Liver (tissue), 3 donors: Measurements from ENCODE around the gene SMPDL3B.
"Not testable (repeated sequence)": the region's sequence is repeated elsewhere in the genome, so short reads cannot be mapped to it uniquely, and the experiment has no call there.

Experiments used
- FOXA2 ChIP-seq: IDR thresholded peaks from 2 replicates; pipeline ENCODE4 v1.6.1; 2016; ENCODE audit warnings: antibody characterized with exemption
- GABPA ChIP-seq, 2 donors: IDR thresholded peaks in 1 of 2; conservative IDR thresholded peaks in 1 of 2; 2 replicates each; pipeline ENCODE4 v1.6.1; 2016; ENCODE audit warnings: antibody characterized with exemption in 2 of 2, mild to moderate bottlenecking in 1 of 2, moderate library complexity in 1 of 2
- JUND ChIP-seq, 2 donors: IDR thresholded peaks; 2 replicates each; pipeline ENCODE4 v1.6.1; 2016; ENCODE audit warnings: antibody characterized with exemption in 2 of 2
- RAD21 ChIP-seq, 2 donors: IDR thresholded peaks; 2 replicates each; pipeline ENCODE4 v1.6.1; 2016; ENCODE audit warnings: antibody characterized with exemption in 2 of 2, mild to moderate bottlenecking in 2 of 2
- SP1 ChIP-seq: IDR thresholded peaks from 2 replicates; pipeline ENCODE4 v1.6.1; 2018; ENCODE audit warnings: antibody characterized with exemption, mild to moderate bottlenecking
- TAF1 ChIP-seq: conservative IDR thresholded peaks from 2 replicates; pipeline ENCODE4 v1.6.1; 2016; ENCODE audit warnings: antibody characterized with exemption, mild to moderate bottlenecking
- YY1 ChIP-seq: IDR thresholded peaks from 2 replicates; pipeline ENCODE4 v1.6.1; 2016; ENCODE audit warnings: antibody characterized with exemption, mild to moderate bottlenecking
- TF ChIP-seq, protein P1 (sequence below): fragments of 150-350 bp; IDR thresholded peaks from 2 replicates; pipeline ENCODE4 v1.5.1; 2017; ENCODE audit warnings: improper control_type of control experiment, low read depth, low read length; ENCODE audit not compliant: missing input control
- TF ChIP-seq, protein P2 (sequence below): IDR thresholded peaks from 2 replicates; pipeline ENCODE4 v1.6.1; 2016; ENCODE audit warnings: antibody characterized with exemption
- TF ChIP-seq, protein P3 (sequence below): IDR thresholded peaks from 2 replicates; pipeline ENCODE4 v1.6.1; 2016; ENCODE audit warnings: antibody characterized with exemption
- donor health status: healthy.
- donor health status: healthy.

DNA sequence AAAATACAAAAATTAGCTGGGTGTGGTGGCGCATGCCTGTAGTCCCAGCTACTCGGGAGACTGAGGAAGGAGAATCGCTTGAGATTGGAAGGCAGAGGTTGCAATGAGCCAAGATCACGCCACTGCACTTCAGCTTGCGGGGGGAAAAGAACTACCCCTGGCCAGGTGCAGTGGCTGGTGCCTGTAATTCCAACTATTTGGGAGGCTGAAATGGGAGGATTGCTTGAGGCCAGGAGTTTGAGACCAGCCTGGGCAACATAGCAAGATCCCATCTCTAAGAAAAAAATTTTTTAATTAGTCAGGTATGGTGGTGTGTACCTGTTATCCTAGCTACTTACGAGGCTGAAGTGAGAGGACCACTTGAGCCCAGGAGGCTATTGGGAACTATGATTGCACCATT, 59.7 kb downstream of the SMPDL3B start:
- TF ChIP-seq RAD21 (IDR thresholded peaks at IDR 0.05); GABPA (IDR thresholded peaks at IDR 0.05 in 1 of 2, conservative IDR thresholded peaks at IDR 0.05 in 1 of 2); SP1; TAF1; JUND (IDR thresholded peaks at IDR 0.05); YY1; FOXA2: not testable (repeated sequence)
- TF ChIP-seq, protein P1, sequence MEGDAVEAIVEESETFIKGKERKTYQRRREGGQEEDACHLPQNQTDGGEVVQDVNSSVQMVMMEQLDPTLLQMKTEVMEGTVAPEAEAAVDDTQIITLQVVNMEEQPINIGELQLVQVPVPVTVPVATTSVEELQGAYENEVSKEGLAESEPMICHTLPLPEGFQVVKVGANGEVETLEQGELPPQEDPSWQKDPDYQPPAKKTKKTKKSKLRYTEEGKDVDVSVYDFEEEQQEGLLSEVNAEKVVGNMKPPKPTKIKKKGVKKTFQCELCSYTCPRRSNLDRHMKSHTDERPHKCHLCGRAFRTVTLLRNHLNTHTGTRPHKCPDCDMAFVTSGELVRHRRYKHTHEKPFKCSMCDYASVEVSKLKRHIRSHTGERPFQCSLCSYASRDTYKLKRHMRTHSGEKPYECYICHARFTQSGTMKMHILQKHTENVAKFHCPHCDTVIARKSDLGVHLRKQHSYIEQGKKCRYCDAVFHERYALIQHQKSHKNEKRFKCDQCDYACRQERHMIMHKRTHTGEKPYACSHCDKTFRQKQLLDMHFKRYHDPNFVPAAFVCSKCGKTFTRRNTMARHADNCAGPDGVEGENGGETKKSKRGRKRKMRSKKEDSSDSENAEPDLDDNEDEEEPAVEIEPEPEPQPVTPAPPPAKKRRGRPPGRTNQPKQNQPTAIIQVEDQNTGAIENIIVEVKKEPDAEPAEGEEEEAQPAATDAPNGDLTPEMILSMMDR, result not testable (repeated sequence)
- TF ChIP-seq, protein P2, sequence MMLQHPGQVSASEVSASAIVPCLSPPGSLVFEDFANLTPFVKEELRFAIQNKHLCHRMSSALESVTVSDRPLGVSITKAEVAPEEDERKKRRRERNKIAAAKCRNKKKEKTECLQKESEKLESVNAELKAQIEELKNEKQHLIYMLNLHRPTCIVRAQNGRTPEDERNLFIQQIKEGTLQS, result not testable (repeated sequence)
- TF ChIP-seq, protein P3, sequence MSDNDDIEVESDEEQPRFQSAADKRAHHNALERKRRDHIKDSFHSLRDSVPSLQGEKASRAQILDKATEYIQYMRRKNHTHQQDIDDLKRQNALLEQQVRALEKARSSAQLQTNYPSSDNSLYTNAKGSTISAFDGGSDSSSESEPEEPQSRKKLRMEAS, result not testable (repeated sequence)
